HepG2 (cell line): ENCODE measurements around the gene DDX18. TPM values are rescaled to one million over a fixed set of nuclear protein-coding genes. Genes with fewer than 3 reads are reported as not detected.

ENCODE experiments used
- ARID2 ChIP-seq: sonication (generic); formaldehyde crosslinking; IDR thresholded peaks from 2 replicates; pipeline ENCODE4 v1.8.1; 2022; ENCODE audit warnings: mild to moderate bottlenecking, missing genetic modification reagents, borderline replicate concordance
- ATF1 ChIP-seq: IDR thresholded peaks from 2 replicates; pipeline ENCODE4 v1.6.1; 2016; ENCODE audit warnings: mild to moderate bottlenecking, control low read depth
- CCDC6 ChIP-seq: sonication (generic); formaldehyde crosslinking; IDR thresholded peaks from 2 replicates; pipeline ENCODE4 v1.8.1; 2022; ENCODE audit warnings: mild to moderate bottlenecking, missing genetic modification reagents, moderate library complexity
- IKZF1 ChIP-seq: fragments of 450-650 bp; IDR thresholded peaks from 2 replicates; pipeline ENCODE4 v1.7.1; 2016
- KAT2B ChIP-seq: fragments of 150-350 bp; IDR thresholded peaks from 2 replicates; pipeline ENCODE4 v1.6.1; 2014; ENCODE audit warnings: low read depth, low read length, borderline replicate concordance
- POLR2AphosphoS2 ChIP-seq: IDR thresholded peaks from 2 replicates; pipeline ENCODE4 v1.6.1; 2011; ENCODE audit warnings: low read depth, low read length, improper control_type of control experiment
- RFX5 ChIP-seq: IDR thresholded peaks from 2 replicates; pipeline ENCODE4 v1.6.1; 2011; ENCODE audit warnings: low read depth, low read length, improper control_type of control experiment
- SETDB1 ChIP-seq: sonication (generic); formaldehyde crosslinking; IDR thresholded peaks from 2 replicates; pipeline ENCODE4 v1.5.1; 2020; ENCODE audit warnings: missing genetic modification reagents, mild to moderate bottlenecking, borderline replicate concordance
- SMC3 ChIP-seq: IDR thresholded peaks from 2 replicates; pipeline ENCODE4 v1.6.1; 2011; ENCODE audit warnings: low read length, improper control_type of control experiment
- SPEN ChIP-seq: sonication (generic); formaldehyde crosslinking; IDR thresholded peaks from 2 replicates; pipeline ENCODE4 v1.5.1; 2020; ENCODE audit warnings: low read depth, mild to moderate bottlenecking, missing genetic modification reagents
- TCF7 ChIP-seq: sonication (generic); IDR thresholded peaks from 2 replicates; pipeline ENCODE4 v1.6.1; 2016; ENCODE audit warnings: antibody characterized with exemption, low read depth
- ZBTB20 ChIP-seq: sonication (generic); formaldehyde crosslinking; IDR thresholded peaks from 2 replicates; pipeline ENCODE4 v1.8.1; 2023; ENCODE audit warnings: missing genetic modification reagents, low read depth, mild to moderate bottlenecking, borderline replicate concordance
- ZBTB38 ChIP-seq: sonication (generic); formaldehyde crosslinking; IDR thresholded peaks from 2 replicates; pipeline ENCODE4 v1.5.1; 2020; ENCODE audit warnings: mild to moderate bottlenecking, missing genetic modification reagents
- ZKSCAN5 ChIP-seq: sonication (generic); formaldehyde crosslinking; IDR thresholded peaks from 2 replicates; pipeline ENCODE4 v1.5.1; 2020; ENCODE audit warnings: mild to moderate bottlenecking, missing genetic modification reagents
- ZNF619 ChIP-seq: sonication (generic); formaldehyde crosslinking; IDR thresholded peaks from 2 replicates; pipeline ENCODE4 v1.4.0; 2020; ENCODE audit warnings: mild to moderate bottlenecking, missing genetic modification reagents
- ZNF652 ChIP-seq: IDR thresholded peaks from 2 replicates; pipeline ENCODE4 v1.6.1; 2016; ENCODE audit warnings: low read depth, borderline replicate concordance
- ZNF841 ChIP-seq: sonication (generic); formaldehyde crosslinking; IDR thresholded peaks from 2 replicates; pipeline ENCODE4 v1.8.1; 2023; ENCODE audit warnings: missing genetic modification reagents, borderline replicate concordance
- ZSCAN20 ChIP-seq: sonication (generic); formaldehyde crosslinking; IDR thresholded peaks from 2 replicates; pipeline ENCODE4 v1.4.0; 2020; ENCODE audit warnings: missing genetic modification reagents, mild to moderate bottlenecking, borderline replicate concordance
- polyA plus RNA-seq, 8 experiments: library from polyadenylated mRNA; depleted of rRNA in 3 of 8; stranded (reverse) in 7 of 8; unstranded in 1 of 8; fragments of >200 nt; fragmentation: Illumina TruSeq in 4 of 8; extraction: Trizol in 4 of 8; gene quantifications; 2 replicates each; pipeline versions ENCODE4 v1.2.1 to v1.2.3, GENCODE V29; 2011 to 2016; ENCODE audit warnings: low read depth in 4 of 8, missing spikeins in 1 of 8, mixed read lengths in 1 of 8; ENCODE audit not compliant: insufficient read depth in 1 of 8
- total RNA-seq, 5 experiments: library from RNA; depleted of rRNA; stranded (reverse); fragments of >200 nt; fragmentation: Illumina TruSeq; extraction: Trizol; gene quantifications; 2 replicates each; pipeline ENCODE4 v1.2.3, GENCODE V29; 2016; ENCODE audit warnings: low read depth in 1 of 5
- TF ChIP-seq, protein P1 (sequence below): sonication (generic); formaldehyde crosslinking; IDR thresholded peaks from 2 replicates; pipeline ENCODE4 v1.5.0; 2020; ENCODE audit warnings: mild to moderate bottlenecking, missing genetic modification reagents
- TF ChIP-seq, protein P2 (sequence below): sonication (generic); formaldehyde crosslinking; IDR thresholded peaks from 2 replicates; pipeline ENCODE4 v1.4.0; 2020; ENCODE audit warnings: missing genetic modification reagents
- TF ChIP-seq, protein P3 (sequence below): sonication (generic); formaldehyde crosslinking; IDR thresholded peaks from 2 replicates; pipeline ENCODE4 v1.8.0; 2022; ENCODE audit warnings: missing genetic modification reagents, mild to moderate bottlenecking, inconsistent platforms, borderline replicate concordance
- TF ChIP-seq, protein P4 (sequence below): sonication (generic); formaldehyde crosslinking; IDR thresholded peaks from 2 replicates; pipeline ENCODE4 v1.8.0; 2022; ENCODE audit warnings: mild to moderate bottlenecking, missing genetic modification reagents, moderate library complexity
- TF ChIP-seq, protein P5 (sequence below): sonication (generic); formaldehyde crosslinking; IDR thresholded peaks from 2 replicates; pipeline ENCODE4 v1.4.0; 2020; ENCODE audit warnings: mild to moderate bottlenecking, missing genetic modification reagents

Gene DDX18
- total and polyA plus RNA-seq, 2 of the 13 experiments (the other 11 are each of a cell fraction or from before 2014, with no cell fraction given), result 64.0 to 134 TPM

DNA sequence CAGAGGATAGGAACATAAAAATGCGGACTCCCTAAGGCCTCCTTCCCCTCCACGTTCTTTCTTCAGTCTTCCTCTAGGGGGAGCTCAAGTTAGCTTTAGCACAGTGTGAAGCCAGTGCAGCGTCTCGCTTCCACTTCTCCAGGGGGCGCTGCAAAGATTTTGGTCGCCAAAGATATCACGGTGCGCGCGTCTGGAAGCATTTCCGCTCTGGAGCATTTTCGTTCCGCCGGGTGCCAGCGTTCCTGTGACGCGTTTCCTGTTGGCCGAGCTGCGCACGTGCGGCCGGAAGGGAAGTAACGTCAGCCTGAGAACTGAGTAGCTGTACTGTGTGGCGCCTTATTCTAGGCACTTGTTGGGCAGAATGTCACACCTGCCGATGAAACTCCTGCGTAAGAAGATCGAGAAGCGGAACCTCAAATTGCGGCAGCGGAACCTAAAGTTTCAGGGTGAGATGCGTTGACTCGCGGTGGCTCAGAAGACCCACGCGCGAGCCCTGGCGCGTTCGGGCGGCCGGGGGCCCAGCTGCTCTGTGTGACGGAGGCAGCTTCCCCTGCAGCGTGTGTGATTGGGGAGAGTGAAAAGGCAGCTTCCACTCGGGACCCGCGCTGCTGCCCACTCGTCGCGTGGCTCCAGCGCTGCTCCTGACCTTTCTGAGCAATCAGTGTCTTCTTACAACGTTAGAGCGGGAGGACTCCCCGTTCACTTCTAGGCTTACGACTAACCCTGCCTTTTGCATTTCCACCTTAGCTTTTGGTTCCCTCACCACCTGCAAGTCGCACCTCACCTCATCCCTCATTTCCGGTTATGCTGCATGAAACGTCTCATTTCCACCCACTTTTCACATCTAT is at the start of gene DDX18 (continued):
- TF ChIP-seq ZKSCAN5 (peak; percentile 53; the same call in 1 of the 2 replicates), SPEN (CRISPR knock-in tag) (peak; percentile 99), IKZF1 (no peak), ZNF841 (CRISPR knock-in tag) (no peak), ZSCAN20 (CRISPR knock-in tag) (no peak; the same call in 1 of the 2 replicates), ATF1 (peak; percentile 99), SETDB1 (CRISPR knock-in tag) (peak; percentile 79; the same call in 1 of the 2 replicates), ZNF619 (CRISPR knock-in tag) (peak; percentile 97; the same call in 1 of the 2 replicates), RFX5 (peak; percentile 78), ARID2 (CRISPR knock-in tag) (no peak), ZBTB38 (CRISPR knock-in tag) (peak; percentile 91), KAT2B (no peak), ZNF652 (CRISPR knock-in tag) (peak; percentile 49; the same call in 1 of the 2 replicates), SMC3 (peak; percentile 95), POLR2AphosphoS2 (no peak), TCF7 (no peak), CCDC6 (peak; percentile 67; the same call in 1 of the 2 replicates), ZBTB20 (peak; percentile 76; the same call in 1 of the 2 replicates)
- TF ChIP-seq, protein P1, sequence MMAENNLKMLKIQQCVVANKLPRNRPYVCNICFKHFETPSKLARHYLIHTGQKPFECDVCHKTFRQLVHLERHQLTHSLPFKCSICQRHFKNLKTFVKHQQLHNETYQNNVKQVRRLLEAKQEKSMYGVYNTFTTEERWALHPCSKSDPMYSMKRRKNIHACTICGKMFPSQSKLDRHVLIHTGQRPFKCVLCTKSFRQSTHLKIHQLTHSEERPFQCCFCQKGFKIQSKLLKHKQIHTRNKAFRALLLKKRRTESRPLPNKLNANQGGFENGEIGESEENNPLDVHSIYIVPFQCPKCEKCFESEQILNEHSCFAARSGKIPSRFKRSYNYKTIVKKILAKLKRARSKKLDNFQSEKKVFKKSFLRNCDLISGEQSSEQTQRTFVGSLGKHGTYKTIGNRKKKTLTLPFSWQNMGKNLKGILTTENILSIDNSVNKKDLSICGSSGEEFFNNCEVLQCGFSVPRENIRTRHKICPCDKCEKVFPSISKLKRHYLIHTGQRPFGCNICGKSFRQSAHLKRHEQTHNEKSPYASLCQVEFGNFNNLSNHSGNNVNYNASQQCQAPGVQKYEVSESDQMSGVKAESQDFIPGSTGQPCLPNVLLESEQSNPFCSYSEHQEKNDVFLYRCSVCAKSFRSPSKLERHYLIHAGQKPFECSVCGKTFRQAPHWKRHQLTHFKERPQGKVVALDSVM (CRISPR knock-in tag), result 0 out of 2 replicates have a peak, but pooled peaks have one; percentile 34
- TF ChIP-seq, protein P2, sequence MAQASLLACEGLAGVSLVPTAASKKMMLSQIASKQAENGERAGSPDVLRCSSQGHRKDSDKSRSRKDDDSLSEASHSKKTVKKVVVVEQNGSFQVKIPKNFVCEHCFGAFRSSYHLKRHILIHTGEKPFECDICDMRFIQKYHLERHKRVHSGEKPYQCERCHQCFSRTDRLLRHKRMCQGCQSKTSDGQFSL (CRISPR knock-in tag), result peak; percentile 62; the same call in 1 of the 2 replicates
- TF ChIP-seq, protein P3, sequence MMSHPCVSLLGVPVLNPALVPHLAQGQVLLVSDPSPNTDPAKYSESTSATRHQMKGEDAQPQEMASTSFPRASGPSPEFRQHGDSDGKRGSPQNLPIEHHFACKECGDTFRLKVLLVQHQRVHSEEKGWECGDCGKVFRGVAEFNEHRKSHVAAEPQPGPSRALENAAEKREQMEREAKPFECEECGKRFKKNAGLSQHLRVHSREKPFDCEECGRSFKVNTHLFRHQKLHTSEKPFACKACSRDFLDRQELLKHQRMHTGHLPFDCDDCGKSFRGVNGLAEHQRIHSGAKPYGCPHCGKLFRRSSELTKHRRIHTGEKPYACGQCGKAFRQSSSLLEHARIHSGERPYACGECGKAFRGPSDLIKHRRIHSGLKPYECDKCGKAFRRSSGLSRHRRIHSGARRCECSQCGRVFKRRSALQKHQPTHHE, result peak; percentile 80; the same call in 1 of the 2 replicates
- TF ChIP-seq, protein P4, sequence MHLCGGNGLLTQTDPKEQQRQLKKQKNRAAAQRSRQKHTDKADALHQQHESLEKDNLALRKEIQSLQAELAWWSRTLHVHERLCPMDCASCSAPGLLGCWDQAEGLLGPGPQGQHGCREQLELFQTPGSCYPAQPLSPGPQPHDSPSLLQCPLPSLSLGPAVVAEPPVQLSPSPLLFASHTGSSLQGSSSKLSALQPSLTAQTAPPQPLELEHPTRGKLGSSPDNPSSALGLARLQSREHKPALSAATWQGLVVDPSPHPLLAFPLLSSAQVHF (CRISPR knock-in tag), result peak; percentile 80; the same call in 1 of the 2 replicates
- TF ChIP-seq, protein P5, sequence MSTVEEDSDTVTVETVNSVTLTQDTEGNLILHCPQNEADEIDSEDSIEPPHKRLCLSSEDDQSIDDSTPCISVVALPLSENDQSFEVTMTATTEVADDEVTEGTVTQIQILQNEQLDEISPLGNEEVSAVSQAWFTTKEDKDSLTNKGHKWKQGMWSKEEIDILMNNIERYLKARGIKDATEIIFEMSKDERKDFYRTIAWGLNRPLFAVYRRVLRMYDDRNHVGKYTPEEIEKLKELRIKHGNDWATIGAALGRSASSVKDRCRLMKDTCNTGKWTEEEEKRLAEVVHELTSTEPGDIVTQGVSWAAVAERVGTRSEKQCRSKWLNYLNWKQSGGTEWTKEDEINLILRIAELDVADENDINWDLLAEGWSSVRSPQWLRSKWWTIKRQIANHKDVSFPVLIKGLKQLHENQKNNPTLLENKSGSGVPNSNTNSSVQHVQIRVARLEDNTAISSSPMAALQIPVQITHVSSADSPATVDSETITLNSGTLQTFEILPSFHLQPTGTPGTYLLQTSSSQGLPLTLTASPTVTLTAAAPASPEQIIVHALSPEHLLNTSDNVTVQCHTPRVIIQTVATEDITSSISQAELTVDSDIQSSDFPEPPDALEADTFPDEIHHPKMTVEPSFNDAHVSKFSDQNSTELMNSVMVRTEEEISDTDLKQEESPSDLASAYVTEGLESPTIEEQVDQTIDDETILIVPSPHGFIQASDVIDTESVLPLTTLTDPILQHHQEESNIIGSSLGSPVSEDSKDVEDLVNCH (CRISPR knock-in tag), result 0 out of 2 replicates have a peak, but pooled peaks have one; percentile 84
